ENCODE data around the gene KIF2A. TPM values are rescaled to one million over a fixed set of nuclear protein-coding genes. Genes with fewer than 3 reads are reported as not detected.

Gene KIF2A
- total and polyA plus RNA-seq, 2 donors (not counting 3 experiments of a cell fraction or from before 2014, with no cell fraction given) = 17.1 to 65.1 TPM

GRCh38 chr5:62374090-62374489 lies 68.1 kb downstream of the KIF2A start:
- Histone ChIP-seq H4K20me1 (replicated peaks; ENCODE audit: control insufficient read depth, extremely low read depth, insufficient read depth, low read length) (no peaks in the 10 kb centered on the region), H3K9ac (replicated peaks; ENCODE audit: extremely low read depth, insufficient read depth, low read length) (no peak overlapping the region), H3K9me1 (replicated peaks; ENCODE audit: control insufficient read depth, extremely low read depth, insufficient read depth, low read length) (no peaks in the 10 kb centered on the region), H3K27ac (ENCODE audit: insufficient read depth, low read depth, low read length) (no peak overlapping the region), H3K79me2 (ENCODE audit: control insufficient read depth, insufficient read depth, low read length) (no peaks in the 10 kb centered on the region), H3K36me3 (ENCODE audit: control insufficient read depth in 2 of 2, extremely low read depth in 1 of 2, insufficient read depth in 2 of 2, low read length in 2 of 2) (peaks cover 9 to 20% of the 10 kb centered on the region in 2 experiments), H3K4me3 (replicated peaks in 1 of 3; ENCODE audit: insufficient read depth in 1 of 3, low read depth in 1 of 3, low read length in 3 of 3) (no peak overlapping the region), H3K27me3 (ENCODE audit: control insufficient read depth in 2 of 2, insufficient read depth in 2 of 2, low read length in 2 of 2) (no peaks in the 10 kb centered on the region), H2AFZ (ENCODE audit: low read depth, low read length) (no peak overlapping the region), H3K4me2 (ENCODE audit: insufficient read depth, low read length) (no peak overlapping the region), H3K4me1 (ENCODE audit: control insufficient read depth, extremely low read depth, insufficient read depth, low read length) (no peaks in the 10 kb centered on the region), H3K9me3 (replicated peaks; ENCODE audit: control insufficient read depth, insufficient read depth, low read length) (no peaks in the 10 kb centered on the region)
- no TSS peak for BruUV-seq (replicated peaks)
- ChIA-PET CTCF (no interaction called here), POLR2A (no interaction called here)
- intact Hi-C loops (cut with micrococcal nuclease) = no loop called here
- no peak for DNase-seq (ENCODE audit: low read depth, low spot score)
- dilution Hi-C loops (cut with MboI; ENCODE audit: extremely low pct_ligation_motif_present, low sequenced_read_pairs) = no loop called here
- no peak for FAIRE-seq
- no peak for TF ChIP-seq JUN (IDR thresholded peaks at IDR 0.05; ENCODE audit: borderline replicate concordance, insufficient read depth, insufficient read length, low read depth)
- TF ChIP-seq EZH2 (IDR thresholded peaks at IDR 0.05; ENCODE audit: borderline replicate concordance, low read depth, low read length, severe bottlenecking) = no peak
- no peak for TF ChIP-seq POLR2A (IDR thresholded peaks at IDR 0.05; ENCODE audit: low read depth, low read length)
- TF ChIP-seq POLR2AphosphoS5 (IDR thresholded peaks at IDR 0.05; ENCODE audit: insufficient read depth, low read depth, low read length) = no peak
- TF ChIP-seq GATA2 (IDR thresholded peaks at IDR 0.05; ENCODE audit: insufficient read depth, insufficient read length, low read depth, low read length) = no peak
- TF ChIP-seq MAX (IDR thresholded peaks at IDR 0.05; ENCODE audit: insufficient read depth, insufficient read length) = no peak
- no peak for TF ChIP-seq MYC (IDR thresholded peaks at IDR 0.05; ENCODE audit: low read depth, low read length)
- no peak for TF ChIP-seq FOS (IDR thresholded peaks at IDR 0.05; ENCODE audit: borderline replicate concordance, insufficient read depth, low read length)
- no peak for TF ChIP-seq CTCF (IDR thresholded peaks at IDR 0.05; ENCODE audit: extremely low read depth in 1 of 2, insufficient read depth in 1 of 2, low read depth in 1 of 2, low read length in 2 of 2)

Data from endothelial cell of umbilical vein (primary cell).